Esophagus (tissue), 2 donors: Measurements from ENCODE around the gene MFSD2B. TPM values are rescaled to one million over a fixed set of nuclear protein-coding genes. Genes with fewer than 3 reads are reported as not detected.
"Not testable (repeated sequence)": the region's sequence is repeated elsewhere in the genome, so short reads cannot be mapped to it uniquely, and the experiment has no call there.

ENCODE experiments used
- H3K27ac ChIP-seq, 2 donors: one replicate each; pipeline ENCODE4 v1.5.1; 2013; ENCODE audit warnings: low read depth in 2 of 2, mild to moderate bottlenecking in 2 of 2, inconsistent platforms in 1 of 2, low read length in 1 of 2, moderate library complexity in 1 of 2
- H3K27me3 ChIP-seq, 2 donors: one replicate each; pipeline ENCODE4 v1.6.1; 2013; ENCODE audit warnings: low read length in 2 of 2, control low read depth in 1 of 2, mild to moderate bottlenecking in 1 of 2; ENCODE audit not compliant: insufficient read depth in 2 of 2, control insufficient read depth in 1 of 2
- H3K36me3 ChIP-seq, 2 donors: one replicate each; pipeline ENCODE4 v1.6.1; 2013; ENCODE audit warnings: low read length in 1 of 2; ENCODE audit not compliant: control insufficient read depth in 2 of 2, insufficient read depth in 2 of 2
- H3K4me1 ChIP-seq, 2 donors: one replicate each; pipeline ENCODE4 v1.6.1; 2013; ENCODE audit warnings: low read length in 1 of 2; ENCODE audit not compliant: control insufficient read depth in 2 of 2, insufficient read depth in 2 of 2
- H3K4me3 ChIP-seq, 2 donors: one replicate each; pipeline ENCODE4 v1.5.1; 2013; ENCODE audit warnings: low read length in 2 of 2, mild to moderate bottlenecking in 2 of 2, low read depth in 1 of 2, moderate library complexity in 1 of 2
- H3K9me3 ChIP-seq, 2 donors: one replicate each; pipeline ENCODE4 v1.6.1; 2013; ENCODE audit warnings: mild to moderate bottlenecking in 2 of 2, low read depth in 1 of 2, low read length in 1 of 2, moderate library complexity in 1 of 2; ENCODE audit not compliant: control insufficient read depth in 2 of 2, insufficient read depth in 1 of 2
- WGBS, 2 donors: extraction: QIAGEN DNeasy Blood & Tissue Kit; methylation state at CpG; one replicate each; pipeline ENCODE4 v1.1.7; 2013; 5-methylcytosine and 5-hydroxymethylcytosine counted together
- polyA plus RNA-seq, 2 donors: library from polyadenylated mRNA; stranded (reverse); fragments of 200-250 nt; gene quantifications; one replicate each; pipeline ENCODE4 v1.2.3, GENCODE V29; 2013
- donor health status: healthy with polysubstance abuse.
- donor health status: Bipolar disorder and iron deficiency.

MFSD2B gene
- polyA plus RNA-seq, 2 donors = 0.05 to 0.08 TPM

- Histone ChIP-seq H3K4me3 (peak overlapping the region in 1 of 2 donors; percentile 48), H3K27me3 (peaks cover 0 to 2% of the 10 kb centered on the region in 2 donors), H3K9me3 (no peaks in the 10 kb centered on the region), H3K4me1 (peaks cover 2 to 6% of the 10 kb centered on the region in 2 donors), H3K36me3 (no peaks in the 10 kb centered on the region), H3K27ac (no peak overlapping the region)
- 52 to 69% methylated on average over 9 of the region's 9 CpGs for WGBS, 2 donors
Observed at GRCh38 chr2:24009367-24009679, 562 bp upstream of the MFSD2B start.

- 53 to 56% methylated on average over 34 to 37 of the region's 37 CpGs for WGBS, 2 donors
- H3K36me3 ChIP-seq = no peaks in the 10 kb centered on the region
- peak overlapping the region in 1 of 2 donors; percentile 48 for H3K4me3 ChIP-seq
- peaks cover 0 to 2% of the 10 kb centered on the region in 2 donors for H3K27me3 ChIP-seq
- no peak overlapping the region for H3K27ac ChIP-seq
- peaks cover 2 to 6% of the 10 kb centered on the region in 2 donors for H3K4me1 ChIP-seq
- no peaks in the 10 kb centered on the region for H3K9me3 ChIP-seq
Observed at GRCh38 chr2:24010477-24011249, 778 bp downstream of the MFSD2B start.

GRCh38 chr2:24011250-24012104 is 1.6 kb downstream of the MFSD2B start:
- Histone ChIP-seq H3K27ac (no peak overlapping the region), H3K27me3 (peaks cover 0 to 2% of the 10 kb centered on the region in 2 donors), H3K36me3 (no peaks in the 10 kb centered on the region), H3K4me1 (peaks cover 2 to 6% of the 10 kb centered on the region in 2 donors), H3K4me3 (no peak overlapping the region), H3K9me3 (no peaks in the 10 kb centered on the region)
- 68 to 71% methylated on average over 7 of the region's 7 CpGs for WGBS, 2 donors

GRCh38 chr2:24012521-24013188 is 2.8 kb downstream of the MFSD2B start:
- Histone ChIP-seq H3K4me3 (no peak overlapping the region), H3K36me3 (no peaks in the 10 kb centered on the region), H3K27ac (no peak overlapping the region), H3K9me3 (no peaks in the 10 kb centered on the region), H3K4me1 (peaks cover 2 to 6% of the 10 kb centered on the region in 2 donors), H3K27me3 (peaks cover 0 to 2% of the 10 kb centered on the region in 2 donors)
- 74 to 87% methylated on average over 9 of the region's 9 CpGs for WGBS, 2 donors

- not testable (repeated sequence) for H3K27ac ChIP-seq, H3K9me3 ChIP-seq, H3K4me1 ChIP-seq, H3K36me3 ChIP-seq, H3K4me3 ChIP-seq, H3K27me3 ChIP-seq
- WGBS, 2 donors = 86 to 91% methylated on average over 6 of the region's 6 CpGs
Observed at GRCh38 chr2:24014902-24015301, 5.0 kb downstream of the MFSD2B start.

- no peaks in the 10 kb centered on the region for H3K4me1 ChIP-seq
- no peaks in the 10 kb centered on the region for H3K9me3 ChIP-seq
- H3K36me3 ChIP-seq = no peaks in the 10 kb centered on the region
- H3K4me3 ChIP-seq = no peak overlapping the region
- H3K27ac ChIP-seq = no peak overlapping the region
- no peaks in the 10 kb centered on the region for H3K27me3 ChIP-seq
- 71 to 80% methylated on average over 11 of the region's 11 CpGs for WGBS, 2 donors
Observed at GRCh38 chr2:24015562-24016375, 5.9 kb downstream of the MFSD2B start.

GRCh38 chr2:24016376-24016761 is 6.5 kb downstream of the MFSD2B start:
- no peak overlapping the region for H3K4me3 ChIP-seq
- no peaks in the 10 kb centered on the region for H3K36me3 ChIP-seq
- 80 to 82% methylated on average over 8 to 9 of the region's 9 CpGs for WGBS, 2 donors
- H3K27me3 ChIP-seq = no peaks in the 10 kb centered on the region
- no peaks in the 10 kb centered on the region for H3K4me1 ChIP-seq
- no peaks in the 10 kb centered on the region for H3K9me3 ChIP-seq
- H3K27ac ChIP-seq = no peak overlapping the region

- 92% methylated on average over 35 of the region's 35 CpGs for WGBS, 2 donors
- Histone ChIP-seq H3K9me3 (no peaks in the 10 kb centered on the region), H3K36me3 (no peaks in the 10 kb centered on the region), H3K4me3 (no peak overlapping the region), H3K4me1 (no peaks in the 10 kb centered on the region), H3K27ac (no peak overlapping the region), H3K27me3 (no peaks in the 10 kb centered on the region)
Observed at GRCh38 chr2:24016853-24017703, 7.2 kb downstream of the MFSD2B start.
